Neural crest cell (in vitro differentiated cells): ENCODE measurements around the gene DUSP10. TPM values are rescaled to one million over a fixed set of nuclear protein-coding genes. Genes with fewer than 3 reads are reported as not detected.

Source experiments
- DNase-seq: peaks from one replicate; pipeline ENCODE4 v3.0.0; 2021; ENCODE audit warnings: low read depth, mixed read lengths, low spot score
- H3K27ac Mint-ChIP-seq: one replicate; pipeline ENCODE4 v1.8.0; 2021; ENCODE audit warnings: mild to moderate bottlenecking, mixed read lengths; ENCODE audit not compliant: unreplicated experiment
- H3K27me3 Mint-ChIP-seq: 2 replicates; pipeline ENCODE4 v1.8.0; 2021; ENCODE audit warnings: low read depth, mild to moderate bottlenecking, mixed read lengths
- H3K36me3 Mint-ChIP-seq: 2 replicates; pipeline ENCODE4 v1.8.0; 2021; ENCODE audit warnings: low read depth, mild to moderate bottlenecking, mixed read lengths
- H3K4me1 Mint-ChIP-seq: 2 replicates; pipeline ENCODE4 v1.8.0; 2021; ENCODE audit warnings: mixed read lengths
- H3K4me3 Mint-ChIP-seq: one replicate; pipeline ENCODE4 v1.8.0; 2021; ENCODE audit warnings: mild to moderate bottlenecking, mixed read lengths
- H3K9me3 Mint-ChIP-seq: 2 replicates; pipeline ENCODE4 v1.8.0; 2021; ENCODE audit warnings: mixed read lengths
- total RNA-seq: library from RNA; stranded (reverse); gene quantifications from 2 replicates; pipeline ENCODE4 v1.2.1, GENCODE V29; 2021
- TF ChIP-seq, protein P1 (sequence below): fragments of 200-600 bp; sonication (generic); conservative IDR thresholded peaks from 2 replicates; pipeline ENCODE4 v1.5.0; 2021; ENCODE audit warnings: antibody characterized with exemption, mild to moderate bottlenecking

DUSP10 gene
- total RNA-seq, 1 donor from 2014 or later: 1.6 TPM

DNA sequence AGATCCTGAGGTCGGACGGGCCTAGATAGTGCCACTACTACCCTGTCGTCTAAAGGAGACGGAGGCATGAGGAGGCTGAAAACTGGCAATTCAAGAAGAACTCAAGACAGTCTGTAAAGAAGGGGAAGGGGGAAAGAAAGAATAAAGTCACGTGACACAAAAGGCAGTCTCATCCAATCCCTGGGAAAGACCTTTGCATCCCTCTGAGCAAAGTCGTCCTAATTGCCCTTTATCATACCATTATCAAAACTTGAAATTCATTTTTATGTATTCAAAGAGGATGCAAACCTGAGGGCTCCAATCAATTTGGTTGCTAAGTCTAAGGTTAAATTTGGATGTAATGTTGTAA lies 2.2 kb downstream of the DUSP10 start:
- no peaks in the 10 kb centered on the region for H3K9me3 Mint-ChIP-seq
- TF ChIP-seq, protein P1, sequence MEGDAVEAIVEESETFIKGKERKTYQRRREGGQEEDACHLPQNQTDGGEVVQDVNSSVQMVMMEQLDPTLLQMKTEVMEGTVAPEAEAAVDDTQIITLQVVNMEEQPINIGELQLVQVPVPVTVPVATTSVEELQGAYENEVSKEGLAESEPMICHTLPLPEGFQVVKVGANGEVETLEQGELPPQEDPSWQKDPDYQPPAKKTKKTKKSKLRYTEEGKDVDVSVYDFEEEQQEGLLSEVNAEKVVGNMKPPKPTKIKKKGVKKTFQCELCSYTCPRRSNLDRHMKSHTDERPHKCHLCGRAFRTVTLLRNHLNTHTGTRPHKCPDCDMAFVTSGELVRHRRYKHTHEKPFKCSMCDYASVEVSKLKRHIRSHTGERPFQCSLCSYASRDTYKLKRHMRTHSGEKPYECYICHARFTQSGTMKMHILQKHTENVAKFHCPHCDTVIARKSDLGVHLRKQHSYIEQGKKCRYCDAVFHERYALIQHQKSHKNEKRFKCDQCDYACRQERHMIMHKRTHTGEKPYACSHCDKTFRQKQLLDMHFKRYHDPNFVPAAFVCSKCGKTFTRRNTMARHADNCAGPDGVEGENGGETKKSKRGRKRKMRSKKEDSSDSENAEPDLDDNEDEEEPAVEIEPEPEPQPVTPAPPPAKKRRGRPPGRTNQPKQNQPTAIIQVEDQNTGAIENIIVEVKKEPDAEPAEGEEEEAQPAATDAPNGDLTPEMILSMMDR: no peak
- peaks cover 23% of the 10 kb centered on the region for H3K27me3 Mint-ChIP-seq
- H3K27ac Mint-ChIP-seq: no peak overlapping the region
- DNase-seq: no peak
- H3K4me1 Mint-ChIP-seq: peaks cover 6% of the 10 kb centered on the region
- peak overlapping the region; percentile 5 for H3K4me3 Mint-ChIP-seq
- peaks cover 2% of the 10 kb centered on the region for H3K36me3 Mint-ChIP-seq

GRCh38 chr1:221739018-221739676 lies 2.7 kb downstream of the DUSP10 start:
- peak overlapping the region; percentile 5 for H3K4me3 Mint-ChIP-seq
- no peaks in the 10 kb centered on the region for H3K9me3 Mint-ChIP-seq
- peaks cover 2% of the 10 kb centered on the region for H3K36me3 Mint-ChIP-seq
- H3K27ac Mint-ChIP-seq: no peak overlapping the region
- peaks cover 20% of the 10 kb centered on the region for H3K27me3 Mint-ChIP-seq
- no peak for DNase-seq
- peaks cover 6% of the 10 kb centered on the region for H3K4me1 Mint-ChIP-seq
- TF ChIP-seq, protein P1: no peak

DNA sequence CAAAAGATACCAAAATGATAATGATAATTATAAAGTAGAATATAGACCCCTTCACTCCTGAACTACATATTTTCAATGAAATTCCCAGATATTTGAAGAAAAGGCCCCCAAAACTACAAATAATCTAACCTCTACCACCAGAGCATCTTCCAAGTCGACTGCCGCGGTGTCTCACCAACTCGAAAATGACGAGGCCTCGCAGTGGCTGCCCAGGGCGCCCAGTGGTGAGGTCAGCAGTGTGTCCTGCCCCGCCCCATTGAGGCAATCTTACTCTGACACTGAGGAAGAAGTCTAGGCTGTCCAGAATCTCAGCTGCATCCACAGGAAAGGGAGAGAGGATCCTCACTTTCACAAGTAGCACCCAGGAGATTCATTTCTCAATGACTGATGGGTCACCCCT lies 5.2 kb downstream of the DUSP10 start:
- Mint-ChIP-seq H3K27me3 (peaks cover 12% of the 10 kb centered on the region), H3K27ac (no peak overlapping the region), H3K4me1 (no peaks in the 10 kb centered on the region), H3K4me3 (no peak overlapping the region), H3K9me3 (no peaks in the 10 kb centered on the region), H3K36me3 (peaks cover 2% of the 10 kb centered on the region)
- TF ChIP-seq, protein P1: no peak
- no peak for DNase-seq

DNA sequence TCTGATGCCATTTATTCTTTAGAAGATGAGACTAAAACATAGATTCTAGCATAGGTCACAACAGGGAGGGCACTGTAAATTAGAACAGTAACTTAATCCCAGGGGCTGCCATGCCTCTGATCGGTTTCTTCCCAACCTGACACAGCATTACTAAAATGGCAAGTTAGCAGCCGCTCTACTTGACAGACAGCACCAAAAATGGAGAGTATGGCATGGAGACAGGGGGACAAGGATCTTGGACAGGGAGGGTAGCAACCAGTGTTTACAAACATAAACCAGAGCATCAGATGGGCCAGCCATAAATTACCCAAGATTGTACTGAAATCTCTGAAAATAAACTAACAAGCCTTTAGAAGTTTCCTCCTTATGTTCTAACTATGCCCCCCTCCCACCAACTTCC lies 5.9 kb downstream of the DUSP10 start:
- Mint-ChIP-seq H3K27ac (no peak overlapping the region), H3K4me1 (no peaks in the 10 kb centered on the region), H3K27me3 (peaks cover 12% of the 10 kb centered on the region), H3K4me3 (no peak overlapping the region), H3K36me3 (peaks cover 2% of the 10 kb centered on the region), H3K9me3 (no peaks in the 10 kb centered on the region)
- DNase-seq: no peak
- TF ChIP-seq, protein P1: no peak

GRCh38 chr1:221734187-221734586 lies 7.7 kb downstream of the DUSP10 start:
- TF ChIP-seq, protein P1: no peak
- Mint-ChIP-seq H3K36me3 (peaks cover 2% of the 10 kb centered on the region), H3K27ac (no peak overlapping the region), H3K4me1 (no peaks in the 10 kb centered on the region), H3K4me3 (no peak overlapping the region), H3K27me3 (peaks cover 12% of the 10 kb centered on the region), H3K9me3 (no peaks in the 10 kb centered on the region)
- no peak for DNase-seq
